K562 (cell line): Measurements from ENCODE around the gene CTNNB1. TPM values are rescaled to one million over a fixed set of nuclear protein-coding genes. Genes with fewer than 3 reads are reported as not detected.

Experiments
- ATAC-seq: fragments of 200-7000 bp; cut with Tn5 transposase; 3 replicates; pipeline ENCODE4 v1.9.1; 2020; ENCODE audit warnings: moderate library complexity
- BruUV-seq: library from RNA; stranded (reverse); fragments of 400-500 nt; replicated peaks from 2 replicates; lab custom pipeline; 2021; lab: Mats Ljungman, UMichigan
- CTCF ChIA-PET: fragments of 300-600 bp; formaldehyde crosslinking; extraction: SDS; loops from one replicate; lab custom pipeline; 2021; ENCODE audit warnings: low intra/inter-chr PET ratio; lab: Yijun Ruan, JAX
- POLR2A ChIA-PET: fragments of 300-600, 350-650 bp; sonication (Branson Sonifier 250); formaldehyde crosslinking; extraction: SDS; loops from one replicate; lab custom pipeline; 2021; ENCODE audit warnings: antibody characterized with exemption, inconsistent platforms; lab: Yijun Ruan, JAX
- DNase-seq, 4 experiments: peaks; one replicate each; pipeline versions ENCODE4 v3.0.0 to v3.0.0-alpha.2; 2011 to 2018; ENCODE audit warnings: low spot score in 3 of 4, mixed read lengths in 3 of 4; ENCODE audit errors: extremely low read depth in 1 of 4
- FAIRE-seq: peaks from 2 replicates; lab custom pipeline; 2011; peaks lifted over from hg19 to GRCh38; lab: Jason Lieb, UNC
- H2AFZ ChIP-seq: 2 replicates; pipeline ENCODE4 v1.6.0; 2011; ENCODE audit warnings: low read depth, low read length, control low read depth, inconsistent platforms
- H3K27ac ChIP-seq: fragments of 200-600 bp; 3 replicates; pipeline ENCODE4 v1.8.0; 2011; ENCODE audit warnings: low read depth, mild to moderate bottlenecking, control low read depth, inconsistent platforms, low read length, moderate library complexity, mixed read lengths; ENCODE audit errors: extremely low read depth
- H3K27me3 ChIP-seq, 2 experiments: fragments of 300-600 bp in 1 of 2; 2 replicates in 1 of 2; 3 replicates in 1 of 2; pipeline versions ENCODE4 v1.6.0 to v1.8.0; 2011; ENCODE audit warnings: inconsistent platforms in 2 of 2, low read length in 2 of 2, mild to moderate bottlenecking in 1 of 2, mixed read lengths in 1 of 2, moderate library complexity in 1 of 2; ENCODE audit not compliant: control insufficient read depth in 2 of 2, insufficient read depth in 2 of 2
- H3K36me3 ChIP-seq: fragments of 300-600 bp; 3 replicates; pipeline ENCODE4 v1.8.0; 2011; ENCODE audit warnings: mild to moderate bottlenecking, low read length, inconsistent platforms; ENCODE audit not compliant: control insufficient read depth, insufficient read depth
- H3K4me1 ChIP-seq, 2 experiments: fragments of 200-600 bp in 1 of 2; replicated peaks in 1 of 2; 2 replicates in 1 of 2; 3 replicates in 1 of 2; pipeline versions ENCODE4 v1.5.1 to v1.8.0; 2011; ENCODE audit warnings: inconsistent platforms in 2 of 2, low read length in 2 of 2, mild to moderate bottlenecking in 1 of 2, mixed read lengths in 1 of 2, moderate library complexity in 1 of 2; ENCODE audit not compliant: control insufficient read depth in 2 of 2, insufficient read depth in 2 of 2
- H3K4me2 ChIP-seq: 2 replicates; pipeline ENCODE4 v1.6.1; 2011; ENCODE audit warnings: low read length, control low read depth, inconsistent platforms, mixed read lengths; ENCODE audit not compliant: insufficient read depth
- H3K4me3 ChIP-seq: fragments of 200-600 bp; sonication (generic), shearing (Covaris generic); 2 replicates; pipeline ENCODE4 v1.5.1; 2016; ENCODE audit warnings: control low read depth, inconsistent platforms
- H3K79me2 ChIP-seq: fragments of 200-600 bp; 3 replicates; pipeline ENCODE4 v1.8.0; 2011; ENCODE audit warnings: low read length, inconsistent platforms; ENCODE audit not compliant: control insufficient read depth, insufficient read depth
- H3K9ac ChIP-seq, 2 experiments: 2 replicates each; pipeline versions ENCODE4 v1.6.0 to v1.6.1; 2011; ENCODE audit warnings: low read depth in 2 of 2, low read length in 2 of 2, control low read depth in 1 of 2, inconsistent platforms in 1 of 2, mild to moderate bottlenecking in 1 of 2, mixed read lengths in 1 of 2; ENCODE audit not compliant: insufficient read depth in 1 of 2
- H3K9me1 ChIP-seq: one replicate; pipeline ENCODE4 v1.6.0; 2011; ENCODE audit warnings: inconsistent platforms, mild to moderate bottlenecking, low read length, moderate library complexity; ENCODE audit not compliant: control insufficient read depth, insufficient read depth
- H3K9me3 ChIP-seq: replicated peaks from 2 replicates; pipeline ENCODE4 v1.5.1; 2011; ENCODE audit warnings: low read depth, low read length, inconsistent platforms; ENCODE audit not compliant: control insufficient read depth, insufficient read depth
- H4K20me1 ChIP-seq: replicated peaks from 2 replicates; pipeline ENCODE4 v1.6.1; 2011; ENCODE audit warnings: low read length, inconsistent platforms, mixed read lengths; ENCODE audit not compliant: control insufficient read depth, insufficient read depth
- ATF1 ChIP-seq, 2 experiments: fragments of 450-650 bp in 1 of 2; IDR thresholded peaks; 2 replicates each; pipeline ENCODE4 v1.6.1; 2016; ENCODE audit warnings: missing compliant biosample characterization in 1 of 2, missing genetic modification characterization in 1 of 2
- NCOR1 ChIP-seq: fragments of 450-650 bp; IDR thresholded peaks from 2 replicates; pipeline ENCODE4 v1.6.1; 2016; ENCODE audit warnings: mild to moderate bottlenecking, moderate library complexity
- PURB ChIP-seq: sonication (generic); formaldehyde crosslinking; IDR thresholded peaks from 2 replicates; pipeline ENCODE4 v1.9.0; 2021; ENCODE audit warnings: low read depth, mild to moderate bottlenecking, missing genetic modification reagents
- SAP30 ChIP-seq: fragments of 200-600 bp; sonication (generic); IDR thresholded peaks from 2 replicates; pipeline ENCODE4 v1.6.1; 2012; ENCODE audit warnings: borderline replicate concordance, low read depth, mild to moderate bottlenecking, moderate library complexity, low read length, control low read depth, inconsistent platforms; ENCODE audit not compliant: insufficient read depth, poor library complexity, severe bottlenecking
- SMARCA5 ChIP-seq: fragments of 450-650 bp; IDR thresholded peaks from 2 replicates; pipeline ENCODE4 v1.6.1; 2016
- SPI1 ChIP-seq: IDR thresholded peaks from 2 replicates; pipeline ENCODE4 v1.6.1; 2011; ENCODE audit warnings: low read depth, low read length, control low read depth, borderline replicate concordance
- TAF15 ChIP-seq: fragments of 200-400 bp; formaldehyde crosslinking; IDR thresholded peaks from 2 replicates; pipeline ENCODE4 v1.6.1; 2017; ENCODE audit warnings: mild to moderate bottlenecking, low read depth, low read length, moderate library complexity
- ZKSCAN1 ChIP-seq: fragments of 150-350 bp; IDR thresholded peaks from 2 replicates; pipeline ENCODE4 v1.6.1; 2016; ENCODE audit warnings: low read depth, low read length
- WGBS: fragments of 100-300 bp; shearing (Covaris generic); methylation state at CpG from one replicate; pipeline ENCODE4 v1.1.6; 2016; ENCODE audit warnings: low coverage, mixed read lengths; ENCODE audit not compliant: insufficient coverage; ENCODE audit errors: missing lambda C conversion rate; 5-methylcytosine and 5-hydroxymethylcytosine counted together
- in situ Hi-C: fragments of 300-500 bp; cut with MboI; formaldehyde crosslinking; loops from 4 replicates; pipeline ENCODE4 v1.15.0; 2018; ENCODE audit warnings: inconsistent platforms, mixed read lengths
- intact Hi-C: fragments of 100-400 bp; cut with micrococcal nuclease; formaldehyde crosslinking; loops from 2 replicates; pipeline ENCODE4 v1.14.2; 2022
- polyA plus RNA-seq, 8 experiments: library from polyadenylated mRNA; depleted of rRNA in 4 of 8; stranded (reverse) in 5 of 8; unstranded in 3 of 8; fragments of >200 nt; fragmentation: Nextera tagmentation in 2 of 8; fragmentation: Illumina TruSeq in 1 of 8; extraction: Ambion mirVana in 2 of 8; extraction: Trizol in 1 of 8; gene quantifications; 2 replicates each; pipeline versions ENCODE4 v1.2.1 to v1.2.3, GENCODE V29; 2011 to 2014; ENCODE audit warnings: inconsistent platforms in 1 of 8, missing spikeins in 1 of 8
- total RNA-seq, 7 experiments: library from RNA; depleted of rRNA in 6 of 7; stranded (reverse); fragments of >200 nt in 6 of 7; fragmentation: Illumina TruSeq in 2 of 7; extraction: Trizol in 2 of 7; gene quantifications; 2 replicates each; pipeline versions ENCODE4 v1.2.1 to v1.2.3, GENCODE V29; 2011 to 2021; ENCODE audit warnings: low replicate concordance in 1 of 7
- TF ChIP-seq, protein P1 (sequence below): conservative IDR thresholded peaks from 2 replicates; pipeline ENCODE4 v1.6.1; 2011; ENCODE audit warnings: low read depth, mild to moderate bottlenecking, low read length; ENCODE audit not compliant: control insufficient read depth
- TF ChIP-seq, protein P2 (sequence below): sonication (generic); formaldehyde crosslinking; IDR thresholded peaks from 2 replicates; pipeline ENCODE4 v1.8.0; 2022; ENCODE audit warnings: mild to moderate bottlenecking, missing genetic modification reagents

Gene CTNNB1
- total and polyA plus RNA-seq, 9 of the 15 experiments (the other 6 are each of a cell fraction or from before 2014, with no cell fraction given), result 44.3 to 193 (median 154) TPM

DNA sequence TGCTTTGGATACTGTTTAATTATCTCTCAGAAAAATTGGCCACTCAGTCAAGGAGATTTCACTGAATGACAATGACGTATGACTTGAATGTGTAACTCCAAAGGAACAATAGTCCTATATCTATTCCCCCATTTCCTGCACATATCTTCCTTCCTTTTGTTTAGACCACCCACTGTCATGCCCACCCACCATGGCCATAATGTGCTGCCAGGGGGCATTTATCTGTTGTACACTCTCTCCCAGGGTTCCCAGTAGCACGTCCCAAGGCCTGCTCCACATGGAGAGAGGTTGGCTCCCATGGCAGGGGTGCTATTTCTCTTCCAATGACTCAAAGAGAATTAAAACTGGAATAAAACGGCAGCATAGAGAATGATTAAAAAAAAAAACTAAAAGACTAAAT is 36.8 kb upstream of the CTNNB1 start:
- WGBS, result 0% methylated on average over 3 of the region's 3 CpGs
- FAIRE-seq (no peak), ATAC-seq (no peak), DNase-seq (no peak)
- intact Hi-C loops (no loop called here), in situ Hi-C loops (no loop called here)
- no peak overlapping the region for H3K27ac ChIP-seq
- H3K9ac ChIP-seq, result no peak overlapping the region
- peaks cover 0 to 3% of the 10 kb centered on the region in 2 experiments; a peak in 2 of 5 replicates for H3K27me3 ChIP-seq
- POLR2A ChIA-PET, result interaction anchor here (0.7 kb wide), 1 partner anchor 223 kb away, joined by 3 read pairs; no protein-coding TSS in a partner anchor
- no peak overlapping the region for H3K4me3 ChIP-seq
- H3K36me3 ChIP-seq, result no peaks in the 10 kb centered on the region
- H2AFZ ChIP-seq, result no peak overlapping the region
- H3K4me2 ChIP-seq, result no peak overlapping the region
- BruUV-seq, result no TSS peak
- no peaks in the 10 kb centered on the region for H3K9me3 ChIP-seq
- H3K79me2 ChIP-seq, result no peaks in the 10 kb centered on the region
- no peaks in the 10 kb centered on the region for H4K20me1 ChIP-seq
- TF ChIP-seq, protein P1, sequence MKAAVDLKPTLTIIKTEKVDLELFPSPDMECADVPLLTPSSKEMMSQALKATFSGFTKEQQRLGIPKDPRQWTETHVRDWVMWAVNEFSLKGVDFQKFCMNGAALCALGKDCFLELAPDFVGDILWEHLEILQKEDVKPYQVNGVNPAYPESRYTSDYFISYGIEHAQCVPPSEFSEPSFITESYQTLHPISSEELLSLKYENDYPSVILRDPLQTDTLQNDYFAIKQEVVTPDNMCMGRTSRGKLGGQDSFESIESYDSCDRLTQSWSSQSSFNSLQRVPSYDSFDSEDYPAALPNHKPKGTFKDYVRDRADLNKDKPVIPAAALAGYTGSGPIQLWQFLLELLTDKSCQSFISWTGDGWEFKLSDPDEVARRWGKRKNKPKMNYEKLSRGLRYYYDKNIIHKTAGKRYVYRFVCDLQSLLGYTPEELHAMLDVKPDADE, result no peak
- TF ChIP-seq PURB (CRISPR knock-in tag), result no peak
- CTCF ChIA-PET, result no interaction called here
- H3K9me1 ChIP-seq, result no peaks in the 10 kb centered on the region
- no peaks in the 10 kb centered on the region for H3K4me1 ChIP-seq

DNA sequence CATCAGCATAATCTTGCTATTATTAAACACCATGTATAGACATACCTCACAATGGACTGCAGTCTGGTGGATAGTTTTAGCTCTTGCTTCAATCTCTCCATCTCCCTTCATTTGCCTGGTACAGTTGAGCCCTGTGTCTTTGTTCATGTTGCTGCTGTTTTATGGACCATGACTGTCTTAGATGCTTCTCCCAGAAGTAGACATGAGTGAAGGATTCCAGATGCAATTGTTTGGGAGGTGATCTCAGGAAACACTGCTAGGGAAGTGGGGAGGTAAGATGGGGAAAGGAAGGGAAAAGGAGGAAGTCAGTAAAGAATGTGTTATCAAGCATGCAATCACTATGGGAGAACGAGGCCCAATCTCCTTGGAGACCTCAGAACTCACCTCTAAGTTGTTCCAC is 36.3 kb upstream of the CTNNB1 start:
- FAIRE-seq (no peak), ATAC-seq (no peak), DNase-seq (no peak)
- WGBS, result 0% methylated on average over 1 of the region's 1 CpG
- Histone ChIP-seq H3K36me3 (no peaks in the 10 kb centered on the region), H4K20me1 (no peaks in the 10 kb centered on the region), H3K4me3 (no peak overlapping the region), H2AFZ (no peak overlapping the region), H3K9me1 (no peaks in the 10 kb centered on the region), H3K9ac (no peak overlapping the region), H3K9me3 (no peaks in the 10 kb centered on the region), H3K27ac (no peak overlapping the region)
- ChIA-PET POLR2A (no interaction called here), CTCF (no interaction called here)
- in situ Hi-C loops (no loop called here), intact Hi-C loops (no loop called here)
- TF ChIP-seq ZKSCAN1 (no peak), SPI1 (peak; percentile 28; the same call in 1 of the 2 replicates), NCOR1 (no peak), ATF1 (CRISPR knock-in tag; IDR thresholded peaks at IDR 0.05) (no peak), ATF1 (tag; IDR thresholded peaks at IDR 0.05) (no peak), SAP30 (no peak), SMARCA5 (no peak), TAF15 (no peak)
- TF ChIP-seq, protein P2, sequence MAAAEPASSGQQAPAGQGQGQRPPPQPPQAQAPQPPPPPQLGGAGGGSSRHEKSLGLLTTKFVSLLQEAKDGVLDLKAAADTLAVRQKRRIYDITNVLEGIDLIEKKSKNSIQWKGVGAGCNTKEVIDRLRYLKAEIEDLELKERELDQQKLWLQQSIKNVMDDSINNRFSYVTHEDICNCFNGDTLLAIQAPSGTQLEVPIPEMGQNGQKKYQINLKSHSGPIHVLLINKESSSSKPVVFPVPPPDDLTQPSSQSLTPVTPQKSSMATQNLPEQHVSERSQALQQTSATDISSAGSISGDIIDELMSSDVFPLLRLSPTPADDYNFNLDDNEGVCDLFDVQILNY (CRISPR knock-in tag), result no peak
- TF ChIP-seq, protein P1, result no peak
- TF ChIP-seq, all 486 proteins: peak for 1
- H3K79me2 ChIP-seq, result no peaks in the 10 kb centered on the region
- H3K4me2 ChIP-seq, result no peak overlapping the region
- no peaks in the 10 kb centered on the region for H3K4me1 ChIP-seq
- BruUV-seq, result no TSS peak
- H3K27me3 ChIP-seq, result peaks cover 0 to 3% of the 10 kb centered on the region in 2 experiments; a peak in 2 of 5 replicates
